ENCODE data around the gene KIF13A. TPM values are rescaled to one million over a fixed set of nuclear protein-coding genes. Genes with fewer than 3 reads are reported as not detected.
"Not testable (repeated sequence)": the region's sequence is repeated elsewhere in the genome, so short reads cannot be mapped to it uniquely, and the experiment has no call there.

Gene KIF13A
- polyA plus RNA-seq, 1 experiment = 57.7 TPM

GRCh38 chr6:17846762-17847161 lies 140.7 kb downstream of the KIF13A start:
- TF ChIP-seq CTCF (IDR thresholded peaks at IDR 0.05; ENCODE audit: low read depth, low read length) = no peak
- Histone ChIP-seq H3K4me3 (ENCODE audit: low read depth, low read length) (no peak overlapping the region), H3K27me3 (ENCODE audit: control insufficient read depth, insufficient read depth, low read length) (no peaks in the 10 kb centered on the region), H3K9me3 (ENCODE audit: control insufficient read depth, insufficient read depth, low read length) (no peaks in the 10 kb centered on the region), H3K27ac (ENCODE audit: low read depth, low read length) (no peak overlapping the region)
- POLR2A ChIA-PET = interaction anchor here (0.6 kb wide), 1 partner anchor 678 kb away, joined by 3 read pairs; no protein-coding TSS in a partner anchor
- no peak for DNase-seq (ENCODE audit: low read depth, low spot score)
- CTCF ChIA-PET = interaction anchor here (1.0 kb wide), 1 partner anchor 42 kb away, joined by 4 read pairs; no protein-coding TSS in a partner anchor

GRCh38 chr6:17845598-17845997 lies 141.8 kb downstream of the KIF13A start:
- Histone ChIP-seq H3K27ac (ENCODE audit: low read depth, low read length) (no peak overlapping the region), H3K27me3 (ENCODE audit: control insufficient read depth, insufficient read depth, low read length) (no peaks in the 10 kb centered on the region), H3K4me3 (ENCODE audit: low read depth, low read length) (no peak overlapping the region), H3K9me3 (ENCODE audit: control insufficient read depth, insufficient read depth, low read length) (no peaks in the 10 kb centered on the region)
- ChIA-PET POLR2A (interaction anchor here (0.6 kb wide), 1 partner anchor 16 kb away, joined by 3 read pairs; no protein-coding TSS in a partner anchor), CTCF (interaction anchor here (0.6 kb wide), 2 partner anchors 151 to 213 kb away, joined by 4 to 6 read pairs; no protein-coding TSS in a partner anchor)
- TF ChIP-seq CTCF (IDR thresholded peaks at IDR 0.05; ENCODE audit: low read depth, low read length) = no peak
- DNase-seq (ENCODE audit: low read depth, low spot score) = no peak

- POLR2A ChIA-PET = not testable (repeated sequence)
Observed at GRCh38 chr6:17844967-17845366, 142.5 kb downstream of the KIF13A start.

GRCh38 chr6:17842934-17843821 lies 144.3 kb downstream of the KIF13A start:
- DNase-seq (ENCODE audit: low read depth, low spot score) = no peak
- no peak for TF ChIP-seq CTCF (IDR thresholded peaks at IDR 0.05; ENCODE audit: low read depth, low read length)
- no peaks in the 10 kb centered on the region for H3K9me3 ChIP-seq (ENCODE audit: control insufficient read depth, insufficient read depth, low read length)
- H3K4me3 ChIP-seq (ENCODE audit: low read depth, low read length) = no peak overlapping the region
- POLR2A ChIA-PET = interaction anchor here (0.6 kb wide), 1 partner anchor 38 kb away, joined by 3 read pairs; no protein-coding TSS in a partner anchor
- H3K27ac ChIP-seq (ENCODE audit: low read depth, low read length) = no peak overlapping the region
- no peaks in the 10 kb centered on the region for H3K27me3 ChIP-seq (ENCODE audit: control insufficient read depth, insufficient read depth, low read length)
- CTCF ChIA-PET = interaction anchor here (1.0 kb wide), 1 partner anchor 10 kb away, joined by 3 read pairs; no protein-coding TSS in a partner anchor

More at GRCh38 chr6:17844967-17845366, 142.5 kb downstream of the KIF13A start:
- H3K27ac ChIP-seq (ENCODE audit: low read depth, low read length); H3K4me3 ChIP-seq (ENCODE audit: low read depth, low read length); H3K9me3 ChIP-seq (ENCODE audit: control insufficient read depth, insufficient read depth, low read length); CTCF ChIA-PET; H3K27me3 ChIP-seq (ENCODE audit: control insufficient read depth, insufficient read depth, low read length); DNase-seq (ENCODE audit: low read depth, low spot score): not testable (repeated sequence)

GRCh38 chr6:17842014-17842776 lies 145.2 kb downstream of the KIF13A start:
- CTCF ChIA-PET = interaction anchor here (1.0 kb wide), 1 partner anchor 11 kb away, joined by 3 read pairs; no protein-coding TSS in a partner anchor
- no peak overlapping the region for H3K4me3 ChIP-seq (ENCODE audit: low read depth, low read length)
- no peak for TF ChIP-seq CTCF (IDR thresholded peaks at IDR 0.05; ENCODE audit: low read depth, low read length)
- H3K27me3 ChIP-seq (ENCODE audit: control insufficient read depth, insufficient read depth, low read length) = no peaks in the 10 kb centered on the region
- POLR2A ChIA-PET = interaction anchor here (0.6 kb wide), 1 partner anchor 37 kb away, joined by 3 read pairs; no protein-coding TSS in a partner anchor
- no peaks in the 10 kb centered on the region for H3K9me3 ChIP-seq (ENCODE audit: control insufficient read depth, insufficient read depth, low read length)
- no peak overlapping the region for H3K27ac ChIP-seq (ENCODE audit: low read depth, low read length)
- no peak for DNase-seq (ENCODE audit: low read depth, low spot score)
